ENCODE measurements around the gene MBNL2.
A peak's percentile ranks its signal among the peaks of the same experiment; 100 is the strongest.

Gene MBNL2

DNA sequence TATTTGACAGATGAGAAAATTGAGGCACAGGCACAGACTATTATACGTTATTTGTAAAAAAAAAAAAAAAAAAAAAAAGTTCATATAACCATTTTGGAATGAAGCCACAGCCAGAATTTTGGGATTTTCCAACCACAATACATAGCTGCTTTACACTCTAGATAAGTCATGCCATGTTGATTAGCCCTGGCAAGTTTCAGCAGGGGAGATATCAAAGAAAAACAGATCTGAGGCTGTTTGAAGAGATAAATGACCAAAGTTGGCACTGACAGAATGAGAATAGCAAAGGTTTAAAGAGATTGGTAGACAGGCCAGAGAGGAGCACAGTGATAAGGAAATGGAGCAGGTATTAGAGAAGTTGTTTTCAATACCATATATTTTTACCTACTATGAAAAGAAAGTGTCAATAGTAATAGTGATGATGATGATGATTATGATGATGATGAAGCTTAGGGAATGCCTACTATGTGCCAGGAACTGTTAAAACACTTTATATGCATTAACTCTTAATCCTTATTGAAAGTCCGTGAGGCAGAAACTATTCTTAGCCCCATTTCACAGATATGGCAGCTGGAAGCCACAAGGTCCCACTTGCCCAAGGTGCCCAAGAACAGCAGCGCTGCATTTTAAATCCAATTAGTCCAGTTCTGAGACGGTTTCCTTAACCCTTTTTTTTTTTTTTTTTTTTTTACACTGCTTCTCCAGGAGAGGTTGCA is 105.5 kb downstream of the MBNL2 start:
- FAIRE-seq (no peak), DNase-seq (ENCODE audit: insufficient read length) (no peak)
- TF ChIP-seq TAF1 (IDR thresholded peaks at IDR 0.05; ENCODE audit: borderline replicate concordance, low read depth, low read length) (no peak), POLR2AphosphoS5 (IDR thresholded peaks at IDR 0.05; ENCODE audit: low read depth, low read length) (no peak), POLR2A (IDR thresholded peaks at IDR 0.05; ENCODE audit: low read depth, low read length) (no peak)

DNA sequence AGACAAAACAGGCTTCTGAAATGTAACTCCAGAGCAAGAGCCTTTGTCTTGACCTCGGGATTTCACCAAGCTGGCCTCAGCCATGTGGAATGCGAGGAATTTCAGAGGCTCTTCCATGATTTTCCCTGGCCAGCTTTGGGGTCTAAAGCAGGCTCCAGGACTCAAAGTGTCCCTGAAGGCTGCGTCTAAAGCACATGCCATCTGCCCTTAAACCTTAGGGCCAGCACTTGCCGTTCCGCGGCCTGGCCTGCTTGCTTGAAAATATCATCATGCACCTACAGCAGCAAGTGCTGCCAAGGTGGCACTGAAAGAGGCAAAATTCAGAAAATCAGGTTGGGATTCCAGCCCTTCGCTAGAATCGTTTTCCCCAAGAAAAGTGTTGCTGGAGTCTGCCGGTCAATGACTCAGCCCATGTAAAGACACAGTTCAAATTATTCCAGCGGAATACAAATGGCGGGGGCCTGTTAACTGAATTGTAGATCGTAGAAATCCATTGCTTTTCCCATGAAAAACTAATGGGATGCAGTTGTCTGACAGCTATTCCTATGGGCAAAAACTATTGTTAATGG is 106.2 kb downstream of the MBNL2 start:
- TF ChIP-seq TAF1 (IDR thresholded peaks at IDR 0.05; ENCODE audit: borderline replicate concordance, low read depth, low read length) (no peak), POLR2A (IDR thresholded peaks at IDR 0.05; ENCODE audit: low read depth, low read length) (no peak), POLR2AphosphoS5 (IDR thresholded peaks at IDR 0.05; ENCODE audit: low read depth, low read length) (no peak)
- FAIRE-seq (no peak), DNase-seq (ENCODE audit: insufficient read length) (no peak)

DNA sequence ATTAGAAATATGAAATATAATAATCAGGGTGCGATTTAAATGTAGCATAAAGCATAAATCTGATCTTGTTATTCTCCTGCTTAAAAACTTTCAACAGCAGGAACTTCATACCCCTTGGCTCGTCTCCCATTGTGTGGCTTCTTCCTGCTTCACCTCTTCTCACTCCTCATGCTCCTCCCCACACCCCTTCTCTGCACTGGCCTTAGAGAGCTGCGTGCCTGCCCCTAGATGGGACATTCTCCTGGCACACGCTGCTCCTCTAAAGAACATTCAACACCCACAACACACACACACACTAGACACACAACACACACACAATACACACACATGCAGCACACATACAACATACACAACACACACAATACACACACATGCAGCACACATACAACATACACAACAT is 107.2 kb downstream of the MBNL2 start:
- TF ChIP-seq TAF1 (IDR thresholded peaks at IDR 0.05; ENCODE audit: borderline replicate concordance, low read depth, low read length) (no peak), POLR2A (IDR thresholded peaks at IDR 0.05; ENCODE audit: low read depth, low read length) (no peak), POLR2AphosphoS5 (IDR thresholded peaks at IDR 0.05; ENCODE audit: low read depth, low read length) (no peak)
- DNase-seq (ENCODE audit: insufficient read length): no peak
- FAIRE-seq: no peak

DNA sequence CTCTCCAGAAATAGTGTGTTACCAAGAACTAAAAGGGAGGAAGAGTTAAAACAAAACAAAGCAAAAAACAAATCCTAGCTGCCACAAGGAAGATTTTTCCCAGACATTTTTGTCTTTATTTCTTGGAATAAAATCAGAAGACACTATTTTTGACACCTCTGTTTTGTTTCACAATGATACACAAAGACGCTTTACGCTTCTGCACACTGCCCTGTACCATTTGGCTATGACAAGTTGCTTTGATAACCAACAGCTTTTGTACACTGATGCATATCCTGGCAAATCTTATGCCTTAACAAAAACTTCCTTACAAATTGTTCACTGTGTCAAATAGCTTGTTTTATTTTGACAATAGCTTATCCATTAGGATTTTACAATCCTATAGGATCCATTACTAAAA is 108.3 kb downstream of the MBNL2 start:
- TF ChIP-seq TAF1 (IDR thresholded peaks at IDR 0.05; ENCODE audit: borderline replicate concordance, low read depth, low read length): no peak
- TF ChIP-seq POLR2AphosphoS5 (IDR thresholded peaks at IDR 0.05; ENCODE audit: low read depth, low read length): no peak
- TF ChIP-seq POLR2A (IDR thresholded peaks at IDR 0.05; ENCODE audit: low read depth, low read length): no peak
- no peak for FAIRE-seq
- DNase-seq (ENCODE audit: insufficient read length): no peak

DNA sequence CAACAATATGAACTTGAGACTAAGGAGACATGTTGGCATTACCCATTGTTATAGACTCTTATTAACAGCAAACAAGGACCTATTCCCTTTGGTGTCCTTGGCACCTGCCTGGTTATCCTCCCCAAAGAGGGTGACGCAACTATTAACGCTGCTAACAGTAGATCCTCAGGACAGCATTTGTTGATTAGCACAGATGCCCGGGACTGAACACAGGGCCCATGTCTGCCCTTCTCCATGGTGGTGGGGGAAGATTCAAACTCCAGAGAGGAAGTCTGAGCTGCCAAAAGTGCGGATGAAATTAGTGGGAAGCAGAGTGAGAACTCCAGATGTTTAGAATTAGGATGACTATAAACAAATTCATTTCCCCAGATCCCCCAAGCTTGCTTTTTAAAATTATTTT is 110.6 kb downstream of the MBNL2 start:
- DNase-seq (ENCODE audit: insufficient read length) (no peak), FAIRE-seq (no peak)
- TF ChIP-seq TAF1 (IDR thresholded peaks at IDR 0.05; ENCODE audit: borderline replicate concordance, low read depth, low read length) (no peak), POLR2AphosphoS5 (IDR thresholded peaks at IDR 0.05; ENCODE audit: low read depth, low read length) (no peak), POLR2A (IDR thresholded peaks at IDR 0.05; ENCODE audit: low read depth, low read length) (no peak)

DNA sequence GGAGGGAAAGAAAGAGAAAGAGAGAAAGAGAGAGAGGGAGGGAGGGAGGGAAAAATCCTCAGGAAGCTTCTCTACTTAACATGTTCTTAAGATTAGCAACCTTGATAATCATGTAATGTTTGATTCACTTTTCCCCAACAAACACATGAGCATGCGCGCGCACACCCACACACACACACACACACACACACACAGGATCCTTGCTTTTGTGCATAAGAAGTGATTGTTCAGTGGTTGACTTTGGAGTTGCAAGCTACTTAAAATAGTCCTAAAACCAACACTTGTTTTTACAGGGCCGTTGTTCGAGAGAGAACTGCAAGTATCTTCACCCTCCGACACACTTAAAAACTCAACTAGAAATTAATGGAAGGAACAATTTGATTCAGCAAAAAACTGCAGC is 111.8 kb downstream of the MBNL2 start:
- TF ChIP-seq POLR2A (IDR thresholded peaks at IDR 0.05; ENCODE audit: low read depth, low read length): no peak
- TF ChIP-seq POLR2AphosphoS5 (IDR thresholded peaks at IDR 0.05; ENCODE audit: low read depth, low read length): no peak
- no peak for TF ChIP-seq TAF1 (IDR thresholded peaks at IDR 0.05; ENCODE audit: borderline replicate concordance, low read depth, low read length)
- DNase-seq (ENCODE audit: insufficient read length): no peak
- FAIRE-seq: no peak

GRCh38 chr13:97334690-97335089 is 112.6 kb downstream of the MBNL2 start:
- no peak for FAIRE-seq
- TF ChIP-seq POLR2A (IDR thresholded peaks at IDR 0.05; ENCODE audit: low read depth, low read length) (no peak), POLR2AphosphoS5 (IDR thresholded peaks at IDR 0.05; ENCODE audit: low read depth, low read length) (no peak), TAF1 (IDR thresholded peaks at IDR 0.05; ENCODE audit: borderline replicate concordance, low read depth, low read length) (no peak)
- DNase-seq (ENCODE audit: insufficient read length): no peak

GRCh38 chr13:97335488-97336134 is 113.5 kb downstream of the MBNL2 start:
- FAIRE-seq: no peak
- DNase-seq (ENCODE audit: insufficient read length): no peak
- TF ChIP-seq POLR2AphosphoS5 (IDR thresholded peaks at IDR 0.05; ENCODE audit: low read depth, low read length) (no peak), POLR2A (IDR thresholded peaks at IDR 0.05; ENCODE audit: low read depth, low read length) (no peak), TAF1 (IDR thresholded peaks at IDR 0.05; ENCODE audit: borderline replicate concordance, low read depth, low read length) (no peak)

GRCh38 chr13:97337985-97338499 is 115.9 kb downstream of the MBNL2 start:
- TF ChIP-seq TAF1 (IDR thresholded peaks at IDR 0.05; ENCODE audit: borderline replicate concordance, low read depth, low read length) (no peak), POLR2A (IDR thresholded peaks at IDR 0.05; ENCODE audit: low read depth, low read length) (no peak), POLR2AphosphoS5 (IDR thresholded peaks at IDR 0.05; ENCODE audit: low read depth, low read length) (no peak)
- DNase-seq (ENCODE audit: insufficient read length): no peak
- FAIRE-seq: no peak

GRCh38 chr13:97338571-97338970 is 116.4 kb downstream of the MBNL2 start:
- no peak for TF ChIP-seq TAF1 (IDR thresholded peaks at IDR 0.05; ENCODE audit: borderline replicate concordance, low read depth, low read length)
- TF ChIP-seq POLR2A (IDR thresholded peaks at IDR 0.05; ENCODE audit: low read depth, low read length): no peak
- TF ChIP-seq POLR2AphosphoS5 (IDR thresholded peaks at IDR 0.05; ENCODE audit: low read depth, low read length): no peak
- FAIRE-seq: no peak
- DNase-seq (ENCODE audit: insufficient read length): no peak

DNA sequence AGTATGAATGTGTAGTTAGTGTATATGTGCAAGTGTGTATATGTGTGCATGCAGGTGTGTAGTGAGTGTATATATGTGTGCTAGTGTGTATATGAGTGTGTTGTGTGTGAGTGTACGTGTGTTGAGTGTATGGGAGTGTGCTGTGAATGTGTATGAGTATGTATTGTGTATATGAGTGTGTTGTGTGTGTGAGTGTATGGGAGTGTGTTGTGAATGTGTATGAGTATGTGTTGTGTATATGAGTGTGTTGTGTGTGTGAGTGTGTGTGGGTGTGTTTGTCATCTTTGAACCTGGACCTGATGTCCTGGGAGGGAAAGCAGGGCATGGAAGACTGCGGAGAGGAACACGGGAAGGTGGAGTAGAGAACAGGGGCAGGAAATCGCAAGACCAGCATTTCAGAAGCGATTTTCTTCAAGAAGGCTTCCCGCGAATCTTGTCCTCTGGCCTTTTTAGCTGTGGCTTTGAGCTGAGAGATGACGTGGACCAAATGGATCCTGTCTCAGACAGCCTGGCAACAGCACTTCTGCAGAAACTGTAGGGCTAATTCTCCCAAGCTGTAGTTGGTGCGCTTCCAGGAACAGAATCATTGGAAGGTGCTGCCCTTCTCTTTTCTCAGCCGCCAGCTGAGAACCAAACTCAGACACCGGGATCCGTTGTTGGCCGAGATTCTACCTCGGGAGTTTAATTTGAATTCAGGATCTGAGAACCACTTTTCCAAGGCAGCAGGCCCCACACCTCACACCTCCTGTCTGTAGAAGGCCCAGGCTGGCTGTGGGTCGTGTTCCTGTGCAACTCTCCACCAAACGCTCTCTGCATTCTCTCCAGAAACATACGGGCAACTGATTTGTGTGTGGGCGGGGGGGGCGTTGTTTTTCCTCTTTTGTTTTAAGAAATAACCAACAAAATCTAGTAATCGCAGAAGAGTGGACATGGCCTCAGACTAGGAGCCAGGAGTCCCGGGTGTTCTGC is 117.2 kb downstream of the MBNL2 start:
- FAIRE-seq: peak; percentile 91
- TF ChIP-seq TAF1 (IDR thresholded peaks at IDR 0.05; ENCODE audit: borderline replicate concordance, low read depth, low read length): no peak
- TF ChIP-seq POLR2A (IDR thresholded peaks at IDR 0.05; ENCODE audit: low read depth, low read length): no peak
- no peak for TF ChIP-seq POLR2AphosphoS5 (IDR thresholded peaks at IDR 0.05; ENCODE audit: low read depth, low read length)

More for the DNA sequence above, 117.2 kb downstream of the MBNL2 start:
- no peak for DNase-seq (ENCODE audit: insufficient read length)
